Measurements from ENCODE around the gene KCNQ2.

KCNQ2 gene

DNA sequence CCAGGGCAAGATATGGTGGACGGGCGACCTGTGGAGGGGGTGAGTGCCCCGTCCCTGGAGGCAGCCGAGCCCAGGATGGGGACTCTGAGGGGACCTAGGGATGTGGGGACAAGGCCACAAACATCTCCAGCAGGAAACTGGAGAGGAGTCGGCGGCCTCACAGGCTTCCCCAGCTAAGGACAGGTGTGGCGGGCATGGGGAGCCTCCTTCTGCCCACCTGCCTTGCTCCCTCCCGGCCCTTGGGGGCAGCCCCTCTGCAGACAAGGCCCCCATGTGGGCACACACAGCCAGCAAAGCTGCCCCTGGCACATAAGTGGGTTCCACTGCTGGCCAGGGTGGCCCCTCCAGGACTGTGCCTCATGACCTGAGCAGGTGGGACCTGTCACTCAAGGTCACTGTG lies 115.9 kb downstream of the KCNQ2 start:
- no peaks in the 10 kb centered on the region for H3K4me1 ChIP-seq (ENCODE audit: insufficient read depth, low read length)
- no peak for TF ChIP-seq EZH2 (IDR thresholded peaks at IDR 0.05; ENCODE audit: borderline replicate concordance, low read depth, low read length, severe bottlenecking)
- TF ChIP-seq, protein P1, sequence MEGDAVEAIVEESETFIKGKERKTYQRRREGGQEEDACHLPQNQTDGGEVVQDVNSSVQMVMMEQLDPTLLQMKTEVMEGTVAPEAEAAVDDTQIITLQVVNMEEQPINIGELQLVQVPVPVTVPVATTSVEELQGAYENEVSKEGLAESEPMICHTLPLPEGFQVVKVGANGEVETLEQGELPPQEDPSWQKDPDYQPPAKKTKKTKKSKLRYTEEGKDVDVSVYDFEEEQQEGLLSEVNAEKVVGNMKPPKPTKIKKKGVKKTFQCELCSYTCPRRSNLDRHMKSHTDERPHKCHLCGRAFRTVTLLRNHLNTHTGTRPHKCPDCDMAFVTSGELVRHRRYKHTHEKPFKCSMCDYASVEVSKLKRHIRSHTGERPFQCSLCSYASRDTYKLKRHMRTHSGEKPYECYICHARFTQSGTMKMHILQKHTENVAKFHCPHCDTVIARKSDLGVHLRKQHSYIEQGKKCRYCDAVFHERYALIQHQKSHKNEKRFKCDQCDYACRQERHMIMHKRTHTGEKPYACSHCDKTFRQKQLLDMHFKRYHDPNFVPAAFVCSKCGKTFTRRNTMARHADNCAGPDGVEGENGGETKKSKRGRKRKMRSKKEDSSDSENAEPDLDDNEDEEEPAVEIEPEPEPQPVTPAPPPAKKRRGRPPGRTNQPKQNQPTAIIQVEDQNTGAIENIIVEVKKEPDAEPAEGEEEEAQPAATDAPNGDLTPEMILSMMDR (IDR thresholded peaks at IDR 0.05; ENCODE audit: borderline replicate concordance, extremely low read depth, low read length, poor library complexity, severe bottlenecking) = no peak
- no peaks in the 10 kb centered on the region for H3K9me3 ChIP-seq (ENCODE audit: insufficient read depth, low read length, severe bottlenecking)
- no peak overlapping the region for H2AFZ ChIP-seq (ENCODE audit: low read depth, low read length)
- no peak overlapping the region for H3K4me3 ChIP-seq (ENCODE audit: low read depth in 1 of 2, low read length in 2 of 2)
- DNase-seq (no peak), ATAC-seq (ENCODE audit: insufficient read depth, low read depth) (no peak)
- peaks cover 20% of the 10 kb centered on the region for H4K20me1 ChIP-seq (ENCODE audit: insufficient read depth, low read length)
- no peak overlapping the region for H3K4me2 ChIP-seq (ENCODE audit: insufficient read depth, low read length)
- H3K36me3 ChIP-seq (ENCODE audit: insufficient read depth, low read length) = no peaks in the 10 kb centered on the region
- no peaks in the 10 kb centered on the region for H3K27me3 ChIP-seq (ENCODE audit: insufficient read depth, low read length, poor library complexity)
- H3K79me2 ChIP-seq (ENCODE audit: insufficient read depth, low read length) = no peaks in the 10 kb centered on the region
- no peak overlapping the region for H3K9ac ChIP-seq (ENCODE audit: low read depth, low read length)
- H3K27ac ChIP-seq (ENCODE audit: low read length) = no peak overlapping the region

DNA sequence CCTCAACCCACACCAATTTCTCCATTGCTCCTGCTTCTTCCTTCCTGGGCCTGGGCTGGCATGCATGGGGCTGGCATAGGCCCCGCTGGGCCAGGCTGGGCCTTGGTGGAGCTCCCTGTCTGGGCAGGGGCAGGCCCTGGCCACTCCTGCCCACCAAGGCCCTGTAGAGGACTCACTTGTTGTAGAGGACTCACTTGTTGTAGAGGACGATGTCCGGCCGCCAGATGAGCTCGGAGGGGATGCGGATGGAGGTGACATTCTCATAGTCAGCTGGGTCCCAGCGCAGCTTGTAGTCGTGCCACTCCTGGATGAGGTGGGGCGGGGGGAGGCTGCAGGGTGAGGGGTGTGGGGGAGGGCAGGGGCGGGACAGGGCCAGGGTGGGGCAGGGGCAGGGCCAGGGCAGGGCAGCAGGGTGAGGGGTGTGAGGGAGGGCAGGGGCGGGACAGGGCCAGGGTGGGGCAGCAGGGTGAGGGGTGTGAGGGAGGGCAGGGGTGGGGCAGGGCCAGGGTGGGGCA lies 116.6 kb downstream of the KCNQ2 start:
- DNase-seq (no peak), ATAC-seq (ENCODE audit: insufficient read depth, low read depth) (no peak)
- H3K9ac ChIP-seq (ENCODE audit: low read depth, low read length) = no peak overlapping the region
- no peak overlapping the region for H3K27ac ChIP-seq (ENCODE audit: low read length)
- no peaks in the 10 kb centered on the region for H3K36me3 ChIP-seq (ENCODE audit: insufficient read depth, low read length)
- H4K20me1 ChIP-seq (ENCODE audit: insufficient read depth, low read length) = peaks cover 20% of the 10 kb centered on the region
- no peaks in the 10 kb centered on the region for H3K27me3 ChIP-seq (ENCODE audit: insufficient read depth, low read length, poor library complexity)
- no peak overlapping the region for H2AFZ ChIP-seq (ENCODE audit: low read depth, low read length)
- H3K4me2 ChIP-seq (ENCODE audit: insufficient read depth, low read length) = no peak overlapping the region
- peaks cover 3% of the 10 kb centered on the region for H3K9me3 ChIP-seq (ENCODE audit: insufficient read depth, low read length, severe bottlenecking)
- no peak overlapping the region for H3K4me3 ChIP-seq (ENCODE audit: low read depth in 1 of 2, low read length in 2 of 2)
- no peaks in the 10 kb centered on the region for H3K79me2 ChIP-seq (ENCODE audit: insufficient read depth, low read length)
- TF ChIP-seq EZH2 (IDR thresholded peaks at IDR 0.05; ENCODE audit: borderline replicate concordance, low read depth, low read length, severe bottlenecking) = no peak
- TF ChIP-seq, protein P1 (IDR thresholded peaks at IDR 0.05; ENCODE audit: borderline replicate concordance, extremely low read depth, low read length, poor library complexity, severe bottlenecking) = no peak
- H3K4me1 ChIP-seq (ENCODE audit: insufficient read depth, low read length) = no peaks in the 10 kb centered on the region

DNA sequence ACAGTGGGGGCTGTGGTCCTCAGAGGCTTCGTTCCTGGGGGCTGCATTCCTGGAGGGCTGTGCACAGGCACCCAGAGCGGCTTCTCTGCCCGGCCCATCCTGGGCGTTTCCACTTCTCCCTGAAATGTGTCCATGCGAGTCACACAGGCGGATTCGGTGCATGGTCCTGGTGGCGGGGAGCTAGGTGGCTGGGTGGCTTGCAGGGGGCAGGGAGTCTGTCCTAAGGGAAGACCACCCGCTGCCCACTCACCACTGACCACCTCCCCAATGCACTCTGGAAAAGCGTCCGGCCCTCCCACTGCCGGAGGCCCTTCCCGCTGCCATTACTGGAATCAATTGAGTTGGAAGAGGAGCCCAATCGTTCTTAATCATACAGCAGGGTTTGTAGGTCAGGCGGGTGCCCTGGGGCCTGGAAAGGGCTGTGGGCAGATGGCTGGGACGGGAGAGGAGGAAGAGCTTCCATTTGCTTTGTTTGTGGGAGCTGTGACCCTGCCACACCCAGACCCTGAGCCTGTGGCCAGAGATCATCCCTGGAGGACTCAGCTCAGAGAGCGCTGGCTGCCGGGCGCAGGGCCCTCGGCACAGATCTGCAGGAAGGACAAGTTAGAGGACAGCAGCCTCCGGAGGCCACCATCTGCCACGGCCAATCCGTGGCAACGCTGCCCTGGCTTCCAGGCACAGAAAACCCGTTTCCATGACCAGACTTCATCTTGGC lies 117.7 kb downstream of the KCNQ2 start:
- no peak overlapping the region for H3K9ac ChIP-seq (ENCODE audit: low read depth, low read length)
- DNase-seq (no peak), ATAC-seq (ENCODE audit: insufficient read depth, low read depth) (no peak)
- no peak overlapping the region for H3K4me3 ChIP-seq (ENCODE audit: low read depth in 1 of 2, low read length in 2 of 2)
- no peaks in the 10 kb centered on the region for H3K79me2 ChIP-seq (ENCODE audit: insufficient read depth, low read length)
- no peaks in the 10 kb centered on the region for H3K36me3 ChIP-seq (ENCODE audit: insufficient read depth, low read length)
- H3K9me3 ChIP-seq (ENCODE audit: insufficient read depth, low read length, severe bottlenecking) = peaks cover 3% of the 10 kb centered on the region
- no peak overlapping the region for H3K27ac ChIP-seq (ENCODE audit: low read length)
- TF ChIP-seq EZH2 (IDR thresholded peaks at IDR 0.05; ENCODE audit: borderline replicate concordance, low read depth, low read length, severe bottlenecking) = no peak
- TF ChIP-seq, protein P1 (IDR thresholded peaks at IDR 0.05; ENCODE audit: borderline replicate concordance, extremely low read depth, low read length, poor library complexity, severe bottlenecking) = no peak
- H2AFZ ChIP-seq (ENCODE audit: low read depth, low read length) = no peak overlapping the region
- H4K20me1 ChIP-seq (ENCODE audit: insufficient read depth, low read length) = peaks cover 20% of the 10 kb centered on the region
- H3K4me1 ChIP-seq (ENCODE audit: insufficient read depth, low read length) = no peaks in the 10 kb centered on the region
- H3K27me3 ChIP-seq (ENCODE audit: insufficient read depth, low read length, poor library complexity) = no peaks in the 10 kb centered on the region
- no peak overlapping the region for H3K4me2 ChIP-seq (ENCODE audit: insufficient read depth, low read length)

Measured in DND-41 (cell line).